ENCODE results near the gene TP53I13.

GRCh38 chr17:29614349-29615047 is 46.0 kb downstream of the TP53I13 start:
- TF ChIP-seq, protein P1, sequence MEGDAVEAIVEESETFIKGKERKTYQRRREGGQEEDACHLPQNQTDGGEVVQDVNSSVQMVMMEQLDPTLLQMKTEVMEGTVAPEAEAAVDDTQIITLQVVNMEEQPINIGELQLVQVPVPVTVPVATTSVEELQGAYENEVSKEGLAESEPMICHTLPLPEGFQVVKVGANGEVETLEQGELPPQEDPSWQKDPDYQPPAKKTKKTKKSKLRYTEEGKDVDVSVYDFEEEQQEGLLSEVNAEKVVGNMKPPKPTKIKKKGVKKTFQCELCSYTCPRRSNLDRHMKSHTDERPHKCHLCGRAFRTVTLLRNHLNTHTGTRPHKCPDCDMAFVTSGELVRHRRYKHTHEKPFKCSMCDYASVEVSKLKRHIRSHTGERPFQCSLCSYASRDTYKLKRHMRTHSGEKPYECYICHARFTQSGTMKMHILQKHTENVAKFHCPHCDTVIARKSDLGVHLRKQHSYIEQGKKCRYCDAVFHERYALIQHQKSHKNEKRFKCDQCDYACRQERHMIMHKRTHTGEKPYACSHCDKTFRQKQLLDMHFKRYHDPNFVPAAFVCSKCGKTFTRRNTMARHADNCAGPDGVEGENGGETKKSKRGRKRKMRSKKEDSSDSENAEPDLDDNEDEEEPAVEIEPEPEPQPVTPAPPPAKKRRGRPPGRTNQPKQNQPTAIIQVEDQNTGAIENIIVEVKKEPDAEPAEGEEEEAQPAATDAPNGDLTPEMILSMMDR (IDR thresholded peaks at IDR 0.05): no peak
- no peak for TF ChIP-seq POLR2A (IDR thresholded peaks at IDR 0.05)
